DND-41 (cell line): ENCODE measurements around the gene SRGN.

Experiments used
- EZH2 ChIP-seq: IDR thresholded peaks from 3 replicates; pipeline ENCODE4 v1.6.1; 2012; ENCODE audit warnings: borderline replicate concordance, low read depth, mild to moderate bottlenecking, moderate library complexity, low read length, inconsistent platforms; ENCODE audit not compliant: severe bottlenecking
- TF ChIP-seq, protein P1 (sequence below): IDR thresholded peaks from 2 replicates; pipeline ENCODE4 v1.5.1; 2012; ENCODE audit warnings: borderline replicate concordance, low read length, moderate library complexity, mild to moderate bottlenecking; ENCODE audit not compliant: poor library complexity, severe bottlenecking; ENCODE audit errors: extremely low read depth

DNA sequence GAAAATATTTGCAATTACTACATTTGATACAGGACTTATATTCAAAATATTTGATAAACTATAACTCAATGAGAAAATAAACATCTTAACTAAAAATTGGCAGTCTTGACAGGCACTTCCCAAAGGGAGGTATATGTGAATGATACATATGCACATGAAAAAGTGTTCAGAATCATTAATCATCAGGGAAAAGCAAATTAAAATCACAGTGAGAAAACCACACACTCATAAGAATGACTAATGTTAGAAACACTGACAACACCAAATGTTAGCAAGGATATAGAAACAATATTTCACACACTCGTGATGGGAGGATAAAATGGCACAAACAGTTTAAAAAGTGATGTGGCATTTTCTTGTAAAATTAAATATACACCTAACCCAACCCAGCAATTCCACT, 32.0 kb downstream of the SRGN start:
- TF ChIP-seq EZH2: no peak
- TF ChIP-seq, protein P1, sequence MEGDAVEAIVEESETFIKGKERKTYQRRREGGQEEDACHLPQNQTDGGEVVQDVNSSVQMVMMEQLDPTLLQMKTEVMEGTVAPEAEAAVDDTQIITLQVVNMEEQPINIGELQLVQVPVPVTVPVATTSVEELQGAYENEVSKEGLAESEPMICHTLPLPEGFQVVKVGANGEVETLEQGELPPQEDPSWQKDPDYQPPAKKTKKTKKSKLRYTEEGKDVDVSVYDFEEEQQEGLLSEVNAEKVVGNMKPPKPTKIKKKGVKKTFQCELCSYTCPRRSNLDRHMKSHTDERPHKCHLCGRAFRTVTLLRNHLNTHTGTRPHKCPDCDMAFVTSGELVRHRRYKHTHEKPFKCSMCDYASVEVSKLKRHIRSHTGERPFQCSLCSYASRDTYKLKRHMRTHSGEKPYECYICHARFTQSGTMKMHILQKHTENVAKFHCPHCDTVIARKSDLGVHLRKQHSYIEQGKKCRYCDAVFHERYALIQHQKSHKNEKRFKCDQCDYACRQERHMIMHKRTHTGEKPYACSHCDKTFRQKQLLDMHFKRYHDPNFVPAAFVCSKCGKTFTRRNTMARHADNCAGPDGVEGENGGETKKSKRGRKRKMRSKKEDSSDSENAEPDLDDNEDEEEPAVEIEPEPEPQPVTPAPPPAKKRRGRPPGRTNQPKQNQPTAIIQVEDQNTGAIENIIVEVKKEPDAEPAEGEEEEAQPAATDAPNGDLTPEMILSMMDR: no peak
